NCI-H69 (cell line): Measurements from ENCODE around the gene SHC4.
A peak's percentile ranks its signal among the peaks of the same experiment; 100 is the strongest.

ENCODE experiments used
- DNase-seq: peaks from one replicate; lab custom pipeline; 2025; lab: John Stamatoyannopoulos, UW

SHC4 gene

DNA sequence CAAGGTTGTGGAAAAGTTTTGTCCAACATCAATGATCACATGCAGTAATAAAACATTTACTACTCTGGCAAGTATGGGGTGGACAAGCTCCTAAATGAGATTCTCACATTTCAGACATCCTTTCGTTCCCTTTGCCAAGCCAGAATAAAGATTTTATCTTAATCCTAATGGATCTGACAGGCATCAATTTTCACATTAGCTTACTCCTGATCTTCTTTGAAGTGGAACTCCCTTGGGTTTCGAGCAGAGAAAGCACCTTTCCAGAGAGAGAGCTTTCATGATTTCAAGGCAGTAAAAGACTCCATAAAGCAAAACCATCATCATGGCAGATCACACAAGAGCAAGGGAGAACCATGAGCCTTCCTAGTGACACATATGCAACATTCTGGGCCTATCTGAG, 113.1 kb downstream of the SHC4 start:
- peak; percentile 84 for DNase-seq

DNA sequence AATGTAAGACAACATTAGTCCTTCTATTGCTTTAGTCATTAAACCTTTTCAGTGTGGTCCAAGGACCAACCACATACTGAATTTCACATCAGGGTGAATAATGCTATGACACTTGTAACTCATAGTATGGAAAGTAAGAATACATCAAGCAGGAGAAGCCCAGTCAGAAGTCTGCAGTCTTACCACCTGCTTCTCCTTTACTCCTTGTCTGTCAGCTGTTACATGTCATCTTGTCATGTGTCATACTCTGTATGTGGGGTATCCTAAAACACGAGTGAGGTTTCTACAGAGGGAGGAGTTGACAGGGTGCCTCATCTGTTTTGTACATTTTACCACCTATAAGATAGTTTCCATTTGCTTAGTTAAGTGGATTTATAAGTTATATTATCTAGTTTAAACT, 118.6 kb downstream of the SHC4 start:
- no peak for DNase-seq

DNA sequence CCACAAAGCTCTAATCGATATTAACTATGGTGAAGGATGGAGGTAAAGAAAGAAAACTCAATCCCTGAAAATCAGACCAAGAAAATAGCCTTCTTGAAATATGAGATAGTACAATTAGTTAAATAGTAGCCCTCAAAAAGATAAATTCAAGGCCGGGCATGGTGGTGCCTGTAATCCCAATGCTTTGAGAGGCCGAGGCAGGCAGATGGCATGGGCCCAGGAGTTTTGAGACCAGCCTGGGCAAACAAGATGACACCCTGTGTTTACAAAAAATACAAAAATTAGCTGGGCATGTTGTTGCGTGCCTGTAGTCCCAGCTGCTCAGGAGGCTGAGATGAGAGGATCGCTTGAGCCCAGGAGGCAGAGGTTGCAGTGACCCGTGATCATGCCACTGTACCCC, 121.2 kb downstream of the SHC4 start:
- peak; percentile 84 for DNase-seq

DNA sequence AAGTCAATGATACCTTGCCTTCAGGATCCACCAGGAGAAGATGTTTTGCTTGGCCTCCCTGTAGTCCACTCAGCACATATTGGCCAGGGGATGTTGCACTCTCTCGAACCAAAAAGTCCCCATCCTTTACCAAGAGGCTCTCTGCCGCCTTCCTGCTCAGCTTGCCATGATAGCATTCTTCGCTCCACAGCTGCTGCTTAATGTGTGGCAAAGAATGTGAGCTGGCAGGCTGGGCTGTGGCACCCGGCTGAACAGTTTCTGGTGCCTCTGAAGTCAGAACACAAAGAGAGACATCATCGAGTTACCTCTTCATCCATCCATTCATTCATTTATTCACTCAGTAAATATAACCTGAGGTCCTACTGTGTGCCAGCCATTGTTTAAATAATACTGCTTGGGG, 129.0 kb downstream of the SHC4 start:
- peak; percentile 28 for DNase-seq

DNA sequence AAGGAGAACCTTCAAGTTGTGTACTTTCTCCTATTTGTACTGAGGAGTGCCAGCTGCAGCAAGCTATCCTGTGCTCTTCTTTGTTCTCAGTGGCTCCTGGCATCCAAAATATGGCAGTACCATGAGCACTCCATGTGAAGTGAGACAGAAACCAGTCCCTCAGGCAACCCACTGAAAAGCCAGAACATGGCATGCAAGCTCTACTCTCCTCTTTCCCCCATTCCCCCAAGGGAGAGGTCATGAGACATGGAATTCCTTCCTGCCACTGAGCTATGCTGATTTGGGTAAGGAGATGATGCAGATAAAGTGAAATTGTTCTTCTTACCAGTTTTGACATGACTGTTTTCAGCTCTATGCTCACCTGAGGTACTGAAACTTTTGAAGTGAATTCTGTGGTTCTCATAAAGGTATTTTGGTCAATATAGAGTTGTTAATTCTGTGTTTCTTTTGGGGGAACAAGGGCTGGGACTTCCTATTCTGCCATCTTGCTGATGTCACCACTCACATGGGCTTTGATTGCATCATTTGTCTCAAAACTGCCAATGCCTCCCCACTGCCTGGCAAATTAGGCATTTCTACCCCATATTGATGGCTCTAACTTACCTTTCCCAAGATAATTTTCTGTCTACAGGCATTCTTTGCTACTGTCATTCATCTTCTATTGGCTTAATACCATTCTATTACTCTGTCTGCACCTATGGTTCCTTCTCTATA, 130.0 kb downstream of the SHC4 start:
- DNase-seq = no peak

DNA sequence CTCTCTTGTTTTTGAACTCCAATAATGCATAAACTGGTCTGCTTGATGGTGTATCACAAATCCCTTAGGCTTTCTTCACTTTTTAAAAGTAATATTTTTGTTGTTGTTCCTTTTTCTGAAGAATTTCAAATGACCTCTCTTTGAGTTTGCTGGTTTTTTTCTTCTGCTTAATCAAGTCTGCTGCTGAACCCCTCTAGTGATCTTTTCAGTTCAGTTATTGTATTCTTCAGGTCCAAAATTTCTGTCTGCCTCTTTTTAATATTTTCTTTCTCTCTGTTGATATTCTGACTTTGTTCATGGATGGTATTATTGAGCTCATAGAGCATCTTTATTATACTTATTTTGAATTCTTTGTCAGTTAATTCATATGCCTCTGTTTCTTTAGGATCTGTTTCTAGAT, 131.1 kb downstream of the SHC4 start:
- DNase-seq = no peak

DNA sequence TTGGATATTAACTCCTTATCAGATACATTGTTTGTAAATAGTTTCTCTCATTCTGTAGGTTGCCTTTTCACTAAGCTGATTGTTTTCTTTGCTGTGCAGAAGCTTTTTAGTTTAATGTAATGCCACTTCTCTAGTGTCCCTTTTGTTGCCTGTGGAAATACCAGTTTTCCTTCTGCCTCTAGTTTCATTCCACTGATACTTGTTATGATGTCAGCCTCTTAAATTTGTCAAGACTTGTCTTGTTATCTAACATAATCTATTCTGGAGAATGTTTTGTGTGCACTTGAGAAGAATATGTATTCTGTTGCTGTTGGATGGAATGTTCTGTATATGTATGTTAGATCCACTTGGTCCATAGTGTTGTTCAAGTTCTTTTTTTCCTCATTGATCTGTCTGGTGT, 134.8 kb downstream of the SHC4 start:
- DNase-seq = no peak

DNA sequence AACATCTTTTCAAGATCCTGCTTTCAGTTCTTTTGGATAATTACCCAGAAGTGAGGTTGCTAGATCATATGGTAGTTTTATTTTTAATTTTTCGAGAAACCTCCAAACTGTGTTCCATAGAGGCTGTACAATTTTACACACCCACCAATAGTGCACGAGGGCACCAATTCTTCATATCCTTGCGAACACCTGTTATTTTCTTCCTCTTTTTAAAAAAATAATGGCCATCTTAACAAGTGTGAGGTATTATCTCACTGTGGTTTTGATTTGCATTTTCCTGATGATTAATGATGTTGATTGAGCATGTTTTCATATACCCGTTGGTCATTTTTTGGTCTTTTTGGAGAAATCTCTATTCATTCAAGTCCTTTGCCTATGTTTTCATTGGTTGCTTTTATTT, 135.2 kb downstream of the SHC4 start:
- DNase-seq = no peak

DNA sequence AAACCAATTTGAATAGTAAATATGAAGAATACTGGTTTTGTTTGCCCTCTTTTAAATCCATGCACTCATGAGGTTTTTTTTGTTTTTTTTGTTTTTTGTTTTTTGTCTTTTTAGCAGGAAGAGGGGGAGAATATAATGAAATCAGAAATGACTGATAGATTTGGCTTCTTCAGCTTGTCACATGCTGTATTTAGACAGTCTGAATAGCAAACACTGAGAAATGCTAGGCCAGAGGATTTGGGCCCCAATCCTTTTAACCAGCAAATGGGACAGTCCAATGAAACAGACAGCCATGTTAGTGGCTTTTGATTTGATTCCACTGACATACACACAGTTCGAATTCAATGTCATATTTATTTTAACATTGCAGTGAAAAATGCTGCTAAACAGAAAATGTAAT, 138.6 kb downstream of the SHC4 start:
- no peak for DNase-seq

DNA sequence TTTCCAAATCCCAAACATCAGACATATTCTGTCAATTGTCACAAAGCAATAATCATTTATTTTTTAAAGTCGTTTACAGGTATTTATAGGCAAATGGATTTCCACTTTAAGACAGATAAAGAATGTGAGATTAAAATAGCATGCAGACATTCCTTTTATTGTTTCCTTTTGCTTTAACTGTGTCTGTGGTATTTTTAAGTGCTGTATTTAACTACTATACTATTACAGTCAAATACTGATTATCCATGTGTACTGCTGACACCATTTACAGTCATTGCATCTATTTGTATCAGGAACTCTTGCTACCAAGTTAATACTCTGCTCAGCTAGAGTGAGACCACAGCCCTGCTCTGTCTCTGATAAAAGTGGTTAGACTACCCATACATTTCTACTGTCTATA, 140.0 kb downstream of the SHC4 start:
- no peak for DNase-seq

DNA sequence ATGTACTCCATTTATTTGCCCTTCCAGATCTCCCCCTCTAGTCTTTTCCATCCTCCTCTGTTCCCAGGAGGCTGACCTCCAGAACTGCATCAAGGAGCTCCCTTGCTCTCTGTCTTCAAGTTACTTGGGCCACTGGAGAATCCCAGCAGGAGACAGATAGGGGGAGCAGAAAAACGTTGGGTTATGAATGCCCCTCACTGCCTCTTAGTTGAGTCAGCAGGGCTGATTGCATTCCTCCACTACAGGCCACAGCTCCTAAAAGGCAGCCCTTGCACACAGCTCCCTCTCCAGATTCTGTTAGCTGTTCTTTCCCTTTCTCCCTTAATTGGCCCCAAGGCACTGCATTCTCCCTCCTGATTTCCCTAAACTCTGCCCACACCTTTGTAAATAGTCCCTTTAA, 140.5 kb downstream of the SHC4 start:
- DNase-seq = peak; percentile 14

DNA sequence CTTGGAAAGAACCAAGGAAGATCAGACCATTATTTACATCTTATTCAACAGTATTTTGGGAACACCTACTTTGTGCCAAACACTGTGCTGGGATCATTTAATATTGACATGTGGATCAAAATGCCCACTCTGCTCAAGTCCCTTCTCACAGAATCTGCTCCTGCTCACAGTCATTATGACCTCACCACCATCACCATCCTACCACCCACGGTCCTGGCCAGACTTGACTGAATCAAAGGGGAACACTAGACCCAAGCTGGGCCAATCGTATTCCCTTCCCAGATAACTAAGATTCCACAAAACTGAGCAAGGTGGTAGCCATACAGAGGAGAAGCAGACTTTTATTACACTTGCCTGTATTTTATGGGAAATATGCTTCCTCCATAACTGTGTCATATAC, 149.4 kb downstream of the SHC4 start:
- DNase-seq = no peak

DNA sequence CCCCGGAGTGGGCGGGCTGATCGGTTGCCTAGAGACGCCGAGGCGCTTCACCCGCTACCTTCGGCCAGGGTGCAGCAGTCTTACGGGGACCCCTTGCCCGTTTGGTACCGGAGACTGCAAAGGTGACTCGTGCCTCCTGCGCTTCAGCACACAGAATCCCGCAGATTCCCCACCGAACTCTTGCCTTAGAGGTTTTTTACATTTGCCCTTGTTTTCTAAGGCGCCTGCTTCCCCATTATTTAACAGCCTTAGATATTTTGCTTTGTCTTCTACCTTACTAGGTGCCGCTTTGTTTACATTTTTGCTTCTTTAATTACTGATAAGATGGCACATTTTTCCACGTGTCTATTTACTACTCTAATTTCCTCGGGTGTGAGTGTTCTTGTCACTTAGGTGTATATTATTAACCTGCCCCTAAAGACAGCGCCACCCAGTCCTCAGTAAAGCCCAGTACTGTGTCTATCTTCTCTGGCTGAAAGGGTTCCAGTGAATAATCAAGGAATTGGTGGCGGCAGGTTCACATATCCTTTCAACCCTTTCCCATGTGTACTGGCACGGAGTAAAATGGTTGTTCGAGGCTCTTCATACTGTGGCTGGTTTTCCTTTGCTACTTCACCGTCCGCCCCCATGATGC, 152.3 kb downstream of the SHC4 start:
- DNase-seq = no peak

DNA sequence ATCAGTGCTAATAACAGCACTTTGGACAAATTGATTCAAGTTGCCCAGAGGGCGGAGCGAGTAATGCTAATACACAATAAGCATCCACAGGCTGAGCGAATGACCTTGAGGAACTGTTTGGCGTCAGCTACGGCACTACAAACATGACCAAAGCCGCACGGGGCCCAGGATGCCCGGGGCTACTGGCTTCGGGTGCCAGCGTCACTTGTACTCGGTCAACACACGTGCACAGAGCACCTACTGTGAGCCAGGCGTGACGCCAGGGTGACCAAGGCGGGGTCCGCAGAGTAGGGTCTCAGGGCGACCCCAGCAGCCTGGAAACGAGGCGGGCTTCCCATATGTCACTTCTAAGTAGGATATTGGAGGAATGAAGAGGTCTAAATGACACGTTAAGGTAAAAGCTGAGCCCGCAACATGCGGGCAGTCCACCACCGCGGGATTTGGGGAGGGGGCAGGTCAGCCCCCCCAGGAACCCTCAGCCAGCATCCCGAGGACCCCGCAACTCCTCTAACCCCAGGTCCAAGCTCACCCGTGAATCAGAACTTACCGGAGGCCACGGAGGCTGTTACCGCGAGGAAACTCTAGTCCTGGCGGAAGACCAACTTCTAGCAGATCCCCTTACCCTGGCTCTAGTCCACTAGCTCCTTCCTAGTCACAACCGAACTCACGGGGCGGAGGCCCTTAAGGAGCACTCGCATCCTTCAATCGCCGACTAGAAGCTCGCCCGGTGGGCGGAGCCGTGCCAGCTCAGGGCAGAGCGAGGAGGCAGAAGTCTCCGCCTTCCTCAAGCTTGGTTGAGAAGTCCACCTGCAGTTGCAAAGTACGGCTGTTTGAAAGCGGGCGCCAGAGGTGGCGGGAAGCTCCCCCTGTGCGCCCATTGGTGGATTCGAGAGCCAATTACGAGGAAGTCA, 153.1 kb downstream of the SHC4 start, which contains the start of gene CEP152:
CEP152 (minus strand) TSS at position 656 of the 911 bp plus-strand sequence. CDS start 5,420 bp downstream, outside the sequence.
- DNase-seq = peak; percentile 100

DNA sequence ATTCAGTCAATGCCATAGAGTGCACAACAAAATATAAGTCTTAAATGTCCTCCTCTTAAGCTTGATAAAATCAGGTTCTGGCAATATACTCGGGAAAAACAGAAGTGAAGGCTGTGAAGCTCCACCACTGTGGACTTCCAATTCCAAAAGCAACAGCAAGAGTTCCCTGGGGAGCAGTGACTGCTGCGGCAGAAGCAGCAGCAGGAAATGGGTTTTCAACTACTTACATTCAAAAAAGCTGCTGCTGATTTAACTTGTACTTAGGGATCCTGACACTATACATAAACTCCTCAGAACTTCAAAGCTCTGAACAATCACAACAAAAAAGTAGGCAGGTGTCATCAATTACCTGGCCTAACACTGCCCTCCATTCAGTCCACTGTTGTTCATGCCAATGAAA, 157.6 kb downstream of the SHC4 start:
- DNase-seq = peak; percentile 87

DNA sequence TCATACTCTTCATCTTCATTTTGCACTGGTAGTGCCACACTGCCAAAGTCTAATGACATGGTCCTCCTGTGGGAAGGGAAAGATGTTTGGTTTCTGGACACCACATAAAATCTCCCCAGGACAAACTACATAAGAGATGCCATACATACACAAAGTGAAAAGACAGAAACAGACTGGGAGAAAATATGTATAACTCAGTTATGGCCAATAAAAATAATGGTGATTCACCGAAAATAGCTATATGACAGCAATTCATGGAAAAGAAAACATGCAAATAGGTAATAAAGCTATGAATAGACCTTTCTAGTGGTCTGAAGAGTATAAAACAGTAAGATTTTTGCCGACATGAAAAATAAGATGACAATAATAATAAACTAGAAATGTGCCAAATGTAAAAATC, 158.1 kb downstream of the SHC4 start:
- no peak for DNase-seq

DNA sequence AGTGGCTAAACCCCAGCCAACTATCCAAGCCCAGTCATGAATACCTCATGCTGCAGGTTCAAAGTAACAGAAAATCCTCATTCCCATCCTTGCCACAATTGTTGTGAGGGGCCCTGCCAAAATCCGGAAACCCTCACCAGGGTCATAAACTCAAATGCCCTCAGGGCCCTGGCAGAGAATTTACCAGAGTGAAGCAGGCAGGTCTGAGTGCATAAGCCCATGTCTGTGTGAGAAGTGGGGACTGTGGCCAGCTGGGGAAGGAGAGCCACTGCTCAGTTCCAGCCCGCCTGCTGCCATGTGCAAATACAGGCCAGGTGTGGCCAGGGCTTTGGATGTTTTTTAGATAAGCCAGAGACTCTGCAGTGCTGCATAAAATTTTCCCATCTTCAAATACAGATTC, 159.8 kb downstream of the SHC4 start:
- DNase-seq = peak; percentile 88

DNA sequence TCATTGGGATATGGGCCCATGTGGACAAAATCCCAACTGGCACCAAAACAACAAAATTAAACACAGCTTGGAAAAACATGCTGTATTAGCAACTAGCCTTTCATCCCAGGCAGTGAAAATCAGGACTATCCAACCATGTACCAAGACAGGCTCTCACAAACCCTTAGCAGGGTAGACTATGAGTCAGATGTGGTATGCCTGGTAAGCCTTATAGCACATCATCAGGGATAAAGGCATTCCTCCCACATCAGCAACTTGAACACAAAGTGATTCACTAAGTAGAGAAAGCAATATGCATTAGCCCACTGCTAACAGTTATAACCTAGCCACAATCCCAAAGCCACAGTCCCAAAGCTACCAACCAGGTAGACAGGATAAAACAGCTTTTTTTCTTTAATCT, 160.9 kb downstream of the SHC4 start:
- peak; percentile 29 for DNase-seq

DNA sequence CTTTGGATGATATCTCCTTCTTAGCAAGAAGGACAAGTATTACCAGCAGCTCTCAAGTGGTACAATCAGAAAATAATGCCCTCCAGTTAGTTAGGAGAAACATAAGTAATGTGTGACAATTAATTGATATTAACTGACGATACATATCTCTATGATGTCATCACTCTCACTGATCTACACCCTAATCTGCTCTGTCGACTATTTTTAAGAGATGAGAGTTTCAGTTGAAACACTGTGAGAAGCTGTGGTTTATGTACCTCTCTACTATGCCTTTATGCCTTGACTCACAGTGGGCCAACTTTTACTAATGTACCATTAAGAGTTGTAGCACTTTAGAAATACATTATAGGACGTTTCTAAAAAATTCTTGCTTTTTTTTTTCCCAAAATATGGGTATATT, 161.5 kb downstream of the SHC4 start:
- no peak for DNase-seq

DNA sequence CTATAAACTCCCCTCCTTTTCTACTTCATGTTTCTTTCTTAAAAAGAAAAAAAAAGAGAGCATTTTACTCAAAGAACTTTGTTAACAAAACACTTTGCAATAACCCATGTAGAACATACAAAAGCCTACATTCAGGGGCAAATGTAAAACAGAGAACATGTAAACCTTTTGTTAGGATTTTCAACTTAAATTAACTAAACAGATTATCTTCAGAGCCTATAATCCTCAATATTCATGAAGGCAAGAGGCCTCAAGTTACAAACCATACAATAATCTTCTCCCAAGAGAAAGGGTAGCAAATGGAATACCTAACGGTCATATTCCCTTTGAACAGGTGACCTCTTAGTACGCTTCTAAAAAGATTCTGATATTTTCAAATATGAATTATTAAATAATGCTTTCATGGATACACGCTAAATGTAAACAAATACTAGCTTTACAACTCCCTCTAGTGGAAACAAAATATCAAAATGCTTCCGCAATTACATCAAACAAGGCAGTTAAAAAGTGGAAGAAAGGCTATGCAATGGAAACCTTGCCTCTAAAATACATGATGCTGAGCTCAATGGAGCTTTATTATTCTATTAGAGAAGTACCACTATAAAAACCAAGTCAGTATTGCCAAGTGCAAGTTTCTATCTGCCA, 162.8 kb downstream of the SHC4 start:
- peak; percentile 39 for DNase-seq

DNA sequence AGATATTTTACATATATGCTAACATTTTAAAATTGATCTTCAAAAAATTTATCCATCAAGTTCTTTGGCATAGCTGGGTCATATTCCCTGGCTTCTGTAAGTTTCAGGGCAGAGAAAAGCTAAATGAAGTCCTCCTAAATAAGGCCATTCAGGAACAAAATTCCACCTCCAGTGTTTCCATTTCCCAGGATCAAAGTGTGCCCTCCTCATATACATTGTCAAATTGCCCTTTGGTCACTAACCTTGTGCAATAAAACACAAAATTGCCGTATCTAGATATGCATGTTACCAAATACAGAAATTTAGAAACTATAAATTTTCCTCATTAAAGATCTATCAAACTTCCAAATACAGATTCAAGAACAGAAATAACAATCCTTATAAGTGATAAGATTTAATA, 163.5 kb downstream of the SHC4 start:
- DNase-seq = no peak

DNA sequence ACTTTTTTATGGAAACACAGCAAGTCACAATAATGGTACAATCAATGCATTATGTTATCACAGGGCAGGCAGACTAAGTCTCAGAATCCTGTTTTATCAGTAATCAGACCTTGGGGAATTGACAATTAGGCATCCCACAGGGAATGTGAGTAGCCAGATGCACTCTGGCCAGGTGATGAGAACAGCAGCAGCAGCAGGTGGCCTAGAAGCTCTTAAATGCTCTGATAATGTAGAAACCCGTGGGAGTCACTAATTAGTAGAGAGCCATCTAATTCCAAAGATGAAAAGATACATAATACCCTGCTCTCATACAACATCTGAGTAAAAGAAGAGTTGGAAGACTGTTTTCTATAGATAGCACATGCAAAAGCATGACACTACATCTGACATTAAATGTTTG, 165.4 kb downstream of the SHC4 start:
- DNase-seq = peak; percentile 98
